ENCODE results near the gene SRGAP3.

- no peak for TF ChIP-seq POLR2A (IDR thresholded peaks at IDR 0.05)
- no peak for TF ChIP-seq CTCF (IDR thresholded peaks at IDR 0.05)
Measured at GRCh38 chr3:9202546-9202945, 46.9 kb downstream of the SRGAP3 start.
